ENCODE measurements around the gene ZNF134.
A peak's percentile ranks its signal among the peaks of the same experiment; 100 is the strongest.

ZNF134 gene

GRCh38 chr19:57633832-57634131, 19.7 kb downstream of the ZNF134 start:
- intact Hi-C loops (cut with DNase I): loop anchor here (10.0 kb wide), 1 partner anchor 51 kb away; the partner anchor contains the start of gene ZNF551
- DNase-seq: no peak

- intact Hi-C loops (cut with DNase I): loop anchor here (10.0 kb wide), 1 partner anchor 47 kb away; the partner anchor contains the start of gene ZNF551
- DNase-seq: no peak
These were observed 23.3 kb downstream of the ZNF134 start for GRCh38 chr19:57637379-57637778.

- intact Hi-C loops (cut with DNase I): no loop called here
- no peak for DNase-seq
These were observed 27.7 kb downstream of the ZNF134 start for GRCh38 chr19:57641715-57642234.

- DNase-seq: no peak
- intact Hi-C loops (cut with DNase I): no loop called here
These were observed 28.5 kb downstream of the ZNF134 start for GRCh38 chr19:57642396-57643046.

GRCh38 chr19:57643734-57644133, 29.7 kb downstream of the ZNF134 start:
- no peak for DNase-seq
- intact Hi-C loops (cut with DNase I): no loop called here

GRCh38 chr19:57648331-57649003, 34.4 kb downstream of the ZNF134 start:
- intact Hi-C loops (cut with DNase I): no loop called here
- DNase-seq: no peak

- intact Hi-C loops (cut with DNase I): no loop called here
- no peak for DNase-seq
These were observed 37.6 kb downstream of the ZNF134 start for GRCh38 chr19:57651654-57651996.

- intact Hi-C loops (cut with DNase I): no loop called here
- no peak for DNase-seq
These were observed 39.6 kb downstream of the ZNF134 start for GRCh38 chr19:57653689-57654088.

- intact Hi-C loops (cut with DNase I): no loop called here
- no peak for DNase-seq
These were observed 41.4 kb downstream of the ZNF134 start for GRCh38 chr19:57655443-57655842.

- DNase-seq: no peak
- intact Hi-C loops (cut with DNase I): no loop called here
These were observed 42.3 kb downstream of the ZNF134 start for GRCh38 chr19:57656346-57656745.

GRCh38 chr19:57664269-57665127, 50.5 kb downstream of the ZNF134 start:
- intact Hi-C loops (cut with DNase I): no loop called here
- peak; percentile 26 to 91 (median 52) for DNase-seq

GRCh38 chr19:57665261-57665806, 51.3 kb downstream of the ZNF134 start:
- intact Hi-C loops (cut with DNase I): no loop called here
- no peak for DNase-seq

- intact Hi-C loops (cut with DNase I): no loop called here
- DNase-seq: no peak
These were observed 53.2 kb downstream of the ZNF134 start for GRCh38 chr19:57667228-57667627.

- no peak for DNase-seq
- intact Hi-C loops (cut with DNase I): no loop called here
These were observed 54.6 kb downstream of the ZNF134 start, which contains the start of gene ZSCAN4 for GRCh38 chr19:57668635-57669034. Gene ZSCAN4, plus strand, starts transcription at chr19:57668935. Its CDS starts 7,211 bp downstream, at chr19:57676146.

GRCh38 chr19:57671124-57671895, 57.3 kb downstream of the ZNF134 start:
- intact Hi-C loops (cut with DNase I): no loop called here
- DNase-seq: no peak

GRCh38 chr19:57672466-57672865, 58.4 kb downstream of the ZNF134 start:
- intact Hi-C loops (cut with DNase I): no loop called here

More at GRCh38 chr19:57672466-57672865, 58.4 kb downstream of the ZNF134 start:
- DNase-seq: no peak
